T-helper 9 cell (primary cell): ENCODE results near the gene RPUSD1.
"Not testable (repeated sequence)": the region's sequence is repeated elsewhere in the genome, so short reads cannot be mapped to it uniquely, and the experiment has no call there.

Source experiments
- DNase-seq: peaks from one replicate; pipeline ENCODE4 v3.0.0-alpha.2; 2020

Gene RPUSD1

DNA sequence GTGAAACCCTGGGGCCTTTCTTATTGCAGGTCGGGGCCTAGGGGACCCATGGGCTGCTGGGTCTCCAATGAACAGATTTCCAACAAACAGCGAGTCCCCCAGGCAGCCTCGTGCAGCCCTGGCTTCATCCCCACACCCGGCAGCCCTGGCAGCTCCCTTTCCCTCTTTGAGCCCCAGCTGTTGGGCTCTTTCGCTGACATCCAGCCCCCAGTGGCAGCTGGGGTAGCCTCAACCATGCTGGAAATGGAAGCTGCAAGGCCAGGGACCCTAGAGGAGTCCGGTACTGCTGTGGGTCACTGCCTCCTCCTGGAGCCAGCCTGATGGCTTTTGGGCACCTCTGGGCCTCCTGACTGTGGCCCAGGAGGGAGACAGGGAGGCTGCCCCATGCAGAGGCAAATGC is 5.9 kb downstream of the RPUSD1 start:
- no peak for DNase-seq

DNA sequence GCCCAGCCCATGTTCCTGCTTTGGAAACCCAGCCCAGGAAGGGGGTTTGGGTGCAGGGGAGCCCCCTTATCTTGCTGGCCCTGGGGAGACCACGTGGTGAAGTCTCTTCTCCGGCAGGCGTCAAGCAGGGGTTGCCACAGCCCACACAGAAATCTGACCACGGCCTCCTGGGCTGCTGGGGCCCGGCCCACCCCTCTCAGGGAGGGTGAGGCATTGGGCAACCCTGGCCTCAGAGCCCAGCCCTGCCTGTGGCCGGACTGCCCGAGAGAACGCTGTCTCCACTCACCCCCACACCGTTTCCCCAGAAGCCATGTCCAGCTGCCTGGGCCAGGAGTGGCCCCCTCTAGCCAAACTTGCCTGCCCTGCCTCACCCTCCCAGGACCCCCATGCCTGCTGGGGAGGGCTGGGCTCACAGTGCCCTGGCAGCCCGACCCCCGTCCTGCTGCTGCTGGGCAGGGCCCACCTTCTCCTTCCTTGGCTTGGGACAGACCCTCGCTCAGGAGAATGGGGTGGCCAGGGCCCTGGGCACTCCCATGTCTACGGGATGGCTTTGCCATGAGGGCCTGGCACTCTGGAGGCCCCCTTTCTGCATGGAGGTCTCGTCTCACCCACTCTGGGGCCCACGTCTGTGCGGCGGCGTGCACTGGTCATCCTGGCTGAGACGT is 6.7 kb downstream of the RPUSD1 start:
- DNase-seq: no peak

DNA sequence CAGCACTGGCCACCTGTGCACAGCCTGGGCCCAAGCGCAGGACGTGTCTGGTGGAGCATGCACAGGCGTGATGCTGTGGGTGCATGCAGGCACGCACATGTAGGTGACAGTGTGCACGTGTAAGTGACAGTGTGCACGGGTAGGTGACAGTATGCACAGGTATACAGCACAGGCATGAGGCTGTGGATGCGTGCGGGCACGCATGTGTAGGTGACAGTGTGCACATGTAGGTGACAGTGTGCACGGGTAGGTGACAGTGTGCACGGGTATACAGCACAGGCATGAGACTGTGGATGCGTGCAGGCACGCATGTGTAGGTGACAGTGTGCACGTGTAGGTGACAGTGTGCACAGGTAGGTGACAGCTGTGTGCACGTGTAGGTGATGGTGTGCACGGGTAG is 7.9 kb downstream of the RPUSD1 start:
- no peak for DNase-seq

DNA sequence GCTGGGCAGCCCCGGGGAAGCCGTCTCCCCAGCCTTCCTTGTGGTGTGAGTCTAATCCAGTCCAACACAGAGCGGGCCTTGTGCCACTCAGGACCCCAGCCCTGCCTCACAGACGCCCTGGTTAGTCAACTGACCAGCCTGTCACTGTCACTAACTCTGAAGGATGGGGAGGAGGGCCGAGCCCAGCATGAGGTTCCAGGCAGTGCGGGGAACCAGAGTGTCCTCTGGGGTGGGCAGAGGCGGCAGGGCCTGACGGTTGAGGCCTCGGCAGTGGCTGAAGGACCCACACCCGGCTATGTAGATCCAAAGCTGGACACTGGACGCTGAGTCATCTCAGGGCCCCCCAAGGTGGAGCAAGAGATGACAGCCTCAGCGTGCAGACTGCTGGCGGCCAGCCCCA is 8.6 kb downstream of the RPUSD1 start:
- no peak for DNase-seq

DNA sequence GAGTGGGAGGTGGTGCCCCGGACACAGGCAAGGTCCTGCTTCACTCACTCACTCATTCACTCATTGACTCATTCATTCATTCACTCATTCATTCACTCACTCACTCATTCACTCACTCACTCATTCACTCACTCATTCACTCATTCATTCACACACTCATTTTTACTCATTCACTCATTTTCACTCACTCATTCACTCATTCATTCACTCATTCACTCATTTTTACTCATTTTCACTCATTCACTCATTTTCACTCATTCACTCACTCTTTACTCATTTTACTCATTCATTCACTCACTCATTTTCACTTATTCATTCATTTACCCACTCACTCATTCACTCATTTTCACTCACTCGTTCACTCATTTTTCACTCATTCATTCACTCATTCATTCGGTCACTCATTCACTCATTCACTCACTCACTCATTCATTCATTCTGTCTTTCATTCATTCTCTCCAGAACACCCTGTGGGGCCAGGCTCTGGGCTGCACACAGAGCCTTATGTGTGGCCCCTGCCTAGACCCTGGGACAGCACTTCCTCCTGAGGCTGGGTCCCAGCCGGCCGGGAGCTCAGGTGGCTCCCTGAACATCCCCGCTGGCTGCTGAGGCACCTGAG is 9.2 kb downstream of the RPUSD1 start:
- DNase-seq: no peak

DNA sequence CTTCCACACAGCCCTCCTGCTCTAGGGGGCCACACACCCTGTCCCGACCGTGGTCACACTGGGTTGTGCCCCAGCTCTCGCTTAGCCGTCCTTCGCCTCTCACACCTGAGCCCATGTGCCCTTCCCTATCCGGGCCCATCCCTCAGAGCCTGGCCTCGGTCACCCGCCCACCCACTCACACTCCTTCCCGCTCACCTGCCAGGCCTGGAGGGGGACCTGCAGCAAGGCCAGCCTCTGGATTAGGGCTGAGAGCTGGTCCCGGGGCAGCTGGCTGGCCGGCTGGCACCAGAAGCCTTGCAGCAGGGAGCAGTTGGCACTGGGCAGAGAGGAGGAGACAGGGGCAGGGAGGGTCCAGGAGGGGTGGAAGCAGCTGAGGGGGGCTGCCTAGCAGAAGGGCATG is 9.7 kb downstream of the RPUSD1 start:
- no peak for DNase-seq

DNA sequence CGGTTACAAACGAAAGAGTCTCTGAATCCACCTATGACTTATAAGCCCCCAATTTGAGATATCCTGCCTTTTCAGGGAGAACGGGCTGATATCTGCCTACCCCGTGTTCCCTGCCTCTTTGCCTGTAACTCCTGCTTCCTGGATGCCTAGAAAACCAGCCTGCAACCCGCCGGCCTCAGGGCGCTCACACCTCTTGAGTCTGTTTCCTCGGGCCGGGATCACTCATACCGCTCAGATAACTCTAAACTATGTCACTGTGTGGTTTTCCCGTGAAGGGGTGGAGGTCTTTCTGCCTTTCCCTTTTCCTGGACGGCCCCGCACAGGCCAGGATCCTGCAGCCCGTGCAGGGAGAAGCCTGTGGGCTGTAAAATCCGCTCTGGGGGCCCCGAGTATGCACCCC is 10.4 kb downstream of the RPUSD1 start:
- DNase-seq: no peak

DNA sequence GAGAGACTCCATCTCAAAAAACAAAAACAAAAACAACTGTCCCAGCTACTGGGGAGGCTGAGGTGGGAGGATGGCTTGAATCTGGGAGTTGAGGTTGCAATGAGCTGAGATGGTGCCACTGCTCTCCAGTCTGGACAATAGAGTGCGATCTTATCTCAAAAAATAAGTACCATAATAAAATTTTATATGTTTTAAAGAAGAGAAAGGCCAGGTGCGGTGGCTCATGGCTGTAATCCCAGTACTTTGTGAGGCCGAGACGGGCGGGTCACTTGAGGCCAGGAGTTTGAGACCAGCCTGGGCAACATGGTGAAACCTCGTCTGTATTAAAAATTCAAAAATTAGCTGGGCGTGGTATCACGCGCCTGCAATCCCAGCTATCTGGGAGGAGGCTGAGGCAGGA is 11.4 kb downstream of the RPUSD1 start:
- no peak for DNase-seq

DNA sequence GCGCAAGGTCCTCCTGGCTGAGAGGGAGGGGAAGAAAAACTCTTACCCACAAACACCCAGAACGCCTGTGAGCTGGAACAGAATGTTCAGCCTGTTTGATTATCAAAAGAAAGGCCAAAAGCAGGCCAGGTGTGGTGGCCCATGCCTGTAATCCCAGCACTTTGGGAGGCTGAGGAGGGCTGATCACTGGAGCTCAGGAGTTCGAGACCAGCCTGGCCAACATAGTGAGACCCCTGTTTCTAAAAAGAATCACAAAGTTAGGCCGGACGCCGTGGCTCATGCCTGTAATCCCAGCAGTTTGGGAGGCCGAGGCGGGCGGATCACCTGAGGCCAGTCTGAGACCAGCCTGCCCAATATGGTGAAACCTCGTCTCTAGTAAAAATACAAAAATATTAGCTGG is 11.9 kb downstream of the RPUSD1 start:
- not testable (repeated sequence) for DNase-seq

DNA sequence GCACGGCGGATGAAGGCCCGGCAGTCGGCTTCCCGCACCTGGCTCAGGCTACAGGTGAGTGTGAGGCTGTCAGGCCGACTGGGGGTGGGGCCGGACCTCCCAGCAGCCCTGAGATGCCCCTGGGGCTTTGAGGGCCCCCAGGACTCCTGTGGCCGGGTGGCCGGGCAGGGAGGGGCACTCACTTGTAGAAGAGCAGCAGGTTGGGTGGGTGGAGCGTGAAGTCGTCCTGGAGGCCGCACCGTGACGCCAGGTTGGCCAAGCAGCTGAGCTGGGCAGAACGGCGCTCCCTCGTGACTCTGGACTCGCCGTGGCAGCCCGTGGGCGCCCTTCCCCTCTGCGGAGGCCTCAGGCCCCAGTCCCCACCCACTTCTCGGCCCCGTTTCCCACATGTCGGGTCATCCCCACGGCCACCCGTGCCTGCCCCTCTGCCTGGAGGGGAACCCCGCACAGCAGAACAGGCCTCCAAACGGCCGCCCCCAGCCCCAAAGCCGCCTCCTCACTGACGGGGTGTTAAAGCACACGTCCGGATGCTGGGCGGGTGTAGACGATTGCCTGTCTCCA is 12.9 kb downstream of the RPUSD1 start:
- no peak for DNase-seq

DNA sequence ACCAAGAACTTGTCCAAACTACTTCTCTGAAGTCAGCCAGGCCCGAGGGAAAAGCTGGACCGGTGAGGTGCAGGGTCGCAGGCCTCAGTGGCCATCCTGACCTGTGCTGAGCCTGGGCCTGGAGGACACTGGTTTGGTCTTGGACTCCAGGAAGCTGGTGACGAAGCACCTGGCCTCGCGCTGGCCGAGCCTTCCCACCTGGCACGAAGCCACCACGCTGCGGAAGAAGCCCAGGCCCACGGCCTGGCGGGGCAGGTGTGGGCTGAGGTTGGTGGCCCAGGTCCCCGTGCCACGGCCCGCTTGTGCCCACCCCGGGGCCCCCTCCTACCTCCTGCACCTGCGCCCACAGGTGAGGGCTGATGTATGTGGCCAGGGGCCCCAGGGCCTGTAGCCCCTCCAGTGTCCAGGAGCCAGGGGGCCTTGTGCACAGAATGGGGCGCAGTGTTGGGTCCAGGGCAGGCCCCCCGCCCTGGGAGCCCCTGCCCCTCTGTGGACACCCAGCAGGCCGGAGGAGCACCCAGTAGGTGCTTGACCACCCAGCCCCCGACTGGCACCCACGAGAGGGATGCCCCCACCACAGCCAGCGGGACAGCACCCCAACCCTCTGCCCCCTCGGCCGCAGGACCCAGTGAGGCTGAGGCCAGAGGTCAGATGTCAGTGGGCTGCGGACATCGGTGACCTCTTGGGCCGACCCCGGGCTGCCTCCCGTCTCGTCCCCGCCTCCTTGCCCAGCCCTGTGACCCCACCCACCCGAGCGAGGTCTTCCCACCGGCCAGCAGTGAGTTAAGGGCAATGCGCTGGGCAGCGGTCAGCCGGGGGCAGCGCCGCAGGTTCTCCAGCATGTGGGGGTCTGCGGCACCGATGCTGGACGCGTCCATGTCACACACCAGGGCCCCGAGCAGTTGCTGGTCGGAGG is 13.8 kb downstream of the RPUSD1 start:
- no peak for DNase-seq

DNA sequence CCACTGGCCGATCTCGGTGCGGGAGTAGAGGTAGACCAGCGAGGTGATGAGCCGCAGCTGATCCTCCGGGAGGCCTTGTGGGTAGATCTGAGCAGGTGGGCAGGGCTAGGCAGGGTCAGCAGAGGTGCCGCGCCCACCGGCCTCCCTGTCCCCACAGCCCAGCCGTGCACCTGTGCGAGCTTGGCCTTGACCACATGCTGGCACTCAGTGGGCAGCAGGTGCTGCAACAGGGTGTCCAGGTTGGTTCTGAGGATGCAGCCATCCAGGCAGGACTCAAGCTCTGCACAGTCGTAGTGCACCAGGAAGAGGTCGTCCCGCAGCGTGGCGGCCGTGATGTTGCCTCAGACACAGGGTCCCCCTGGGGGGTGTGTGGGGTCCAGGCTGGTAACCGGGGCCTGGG is 15.2 kb downstream of the RPUSD1 start:
- DNase-seq: no peak

DNA sequence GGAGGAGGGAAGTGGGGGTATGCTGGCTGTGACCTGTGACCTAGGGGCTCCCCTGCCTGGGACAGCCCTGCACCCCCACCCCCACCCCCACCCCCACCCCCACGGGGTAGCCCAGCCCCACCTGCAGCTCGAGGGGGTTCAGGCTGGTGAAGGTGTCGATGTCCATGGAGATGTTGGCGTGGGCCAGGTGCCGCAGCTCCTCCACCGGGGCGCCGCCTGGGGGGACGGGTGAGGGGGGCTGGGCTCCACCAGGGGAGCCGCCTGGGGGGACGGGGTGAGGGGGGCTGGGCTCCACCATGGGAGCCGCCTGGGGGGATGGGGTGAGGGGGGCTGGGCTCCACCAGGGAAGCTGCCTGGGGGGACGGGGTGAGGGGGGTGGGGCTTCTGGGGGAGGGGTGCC is 17.8 kb downstream of the RPUSD1 start:
- no peak for DNase-seq

DNA sequence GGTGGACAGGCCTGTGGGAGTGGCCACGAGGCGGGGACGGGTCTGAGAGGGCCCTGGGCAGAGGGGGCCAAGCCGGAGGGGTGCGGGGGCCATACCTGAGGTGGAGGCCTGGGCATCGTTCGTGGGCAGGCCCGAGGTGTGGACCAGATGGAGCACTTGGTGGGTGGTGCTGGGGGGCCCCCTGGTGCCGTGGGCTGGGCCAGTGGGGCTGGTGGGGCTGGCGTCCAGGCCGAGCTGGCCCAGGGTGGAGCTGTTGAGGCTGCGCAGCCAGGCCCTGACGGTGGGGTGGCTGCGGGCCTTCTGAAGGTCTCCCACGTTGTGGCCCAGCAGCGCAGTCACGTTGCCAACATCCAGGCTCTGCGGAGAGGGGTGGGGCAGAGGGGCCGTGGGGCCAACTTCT is 18.2 kb downstream of the RPUSD1 start:
- DNase-seq: no peak

DNA sequence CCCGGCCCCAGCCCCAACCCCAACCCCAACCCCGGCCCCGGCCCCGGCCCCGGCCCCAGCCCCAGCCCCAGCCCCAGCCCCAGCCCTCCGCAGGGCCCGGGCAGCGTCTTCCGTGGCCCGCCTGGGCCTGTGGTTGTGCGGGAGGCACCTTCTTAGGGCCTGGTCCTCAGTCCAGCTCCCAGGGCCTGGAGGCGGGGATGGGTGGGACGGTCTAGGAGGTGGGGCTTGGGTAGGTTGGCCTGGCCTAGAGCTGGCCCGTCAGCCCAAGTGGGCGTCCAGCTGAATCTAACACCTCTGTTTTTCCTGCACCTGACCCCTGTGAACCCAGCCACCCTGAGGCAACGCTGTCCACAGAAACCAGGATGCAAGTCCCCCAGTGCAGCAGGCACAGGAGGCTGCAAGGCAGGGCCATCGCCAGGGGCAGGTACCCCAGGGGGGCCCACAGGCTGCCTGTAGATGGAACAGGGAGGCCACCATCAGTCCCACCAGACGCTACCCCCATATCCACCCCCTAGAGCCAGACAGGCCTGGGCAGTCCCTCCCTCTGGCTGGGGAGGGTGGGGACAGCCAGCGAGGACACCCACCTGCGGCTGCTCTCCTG is 18.9 kb downstream of the RPUSD1 start:
- no peak for DNase-seq

DNA sequence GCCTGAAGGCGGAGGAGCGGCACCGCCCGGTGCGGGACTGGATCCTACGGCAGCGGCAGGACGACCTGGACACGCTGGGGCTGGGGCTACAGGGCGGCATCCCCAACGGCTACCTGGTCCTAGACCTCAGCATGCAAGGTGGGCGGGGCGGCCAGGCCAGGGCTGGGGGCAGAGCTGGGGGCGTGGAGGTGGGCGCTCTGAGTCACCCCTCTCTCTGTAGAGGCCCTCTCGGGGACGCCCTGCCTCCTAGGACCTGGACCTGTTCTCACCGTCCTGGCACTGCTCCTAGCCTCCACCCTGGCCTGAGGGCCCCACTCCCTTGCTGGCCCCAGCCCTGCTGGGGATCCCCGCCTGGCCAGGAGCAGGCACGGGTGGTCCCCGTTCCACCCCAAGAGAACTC is 19.8 kb downstream of the RPUSD1 start:
- no peak for DNase-seq

DNA sequence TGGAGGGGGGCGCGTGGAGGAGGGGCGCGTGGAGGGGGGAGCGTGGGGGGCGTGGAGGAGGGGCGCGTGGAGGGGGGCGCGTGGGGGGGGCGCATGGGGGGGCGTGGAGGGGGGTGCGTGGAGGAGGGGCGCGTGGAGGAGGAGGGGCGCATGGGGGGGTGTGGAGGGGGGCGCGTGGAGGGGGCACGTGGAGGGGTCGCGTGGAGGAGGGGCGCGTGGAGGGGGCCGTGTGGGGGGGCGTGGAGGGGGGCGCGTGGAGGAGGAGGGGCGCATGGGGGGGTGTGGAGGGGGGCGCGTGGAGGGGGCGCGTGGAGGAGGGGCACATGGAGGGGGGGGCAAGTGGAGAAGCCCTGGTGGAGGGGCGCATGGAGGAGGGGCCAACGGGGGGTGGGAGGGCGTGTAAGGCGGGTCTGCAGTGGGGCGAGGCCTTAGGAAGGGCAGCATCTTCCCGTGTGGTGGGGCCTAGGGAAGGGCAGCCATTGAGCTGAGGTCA is 20.4 kb downstream of the RPUSD1 start:
- DNase-seq: no peak

DNA sequence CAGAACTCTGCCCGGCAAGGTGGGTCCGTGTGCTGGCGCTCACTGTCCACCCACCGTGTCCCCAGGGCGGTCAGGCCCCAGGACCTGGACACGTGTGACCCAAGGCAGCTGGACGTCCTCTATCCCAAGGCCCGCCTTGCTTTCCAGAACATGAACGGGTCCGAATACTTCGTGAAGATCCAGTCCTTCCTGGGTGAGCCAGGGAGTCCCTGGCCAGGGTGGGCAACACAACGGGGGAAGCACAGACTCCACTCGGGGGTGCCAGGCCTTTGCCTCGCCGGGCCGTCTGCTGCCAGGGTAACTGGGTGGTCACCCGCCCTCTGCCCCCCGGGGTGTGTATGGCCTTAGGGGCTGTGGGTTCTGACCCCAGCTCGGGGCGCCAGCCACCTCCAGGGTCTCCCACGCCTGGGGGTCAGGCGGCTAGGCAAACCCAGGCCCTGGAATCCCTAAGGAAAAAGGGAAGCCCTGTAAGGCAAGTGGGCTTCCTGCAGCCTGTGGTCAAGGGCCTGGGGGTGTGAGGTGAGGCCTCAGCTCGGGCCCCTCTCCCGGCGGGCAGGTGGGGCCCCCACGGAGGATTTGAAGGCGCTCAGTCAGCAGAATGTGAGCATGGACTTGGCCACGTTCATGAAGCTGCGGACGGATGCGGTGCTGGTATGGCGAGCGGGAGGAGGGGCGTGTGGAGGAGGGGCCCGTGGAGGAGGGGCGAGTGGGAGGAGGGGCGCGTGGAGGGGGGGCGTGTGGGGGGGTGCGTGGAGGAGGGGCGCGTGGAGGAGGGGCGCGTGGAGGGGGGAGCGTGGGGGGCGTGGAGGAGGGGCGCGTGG is 21.2 kb downstream of the RPUSD1 start:
- no peak for DNase-seq

DNA sequence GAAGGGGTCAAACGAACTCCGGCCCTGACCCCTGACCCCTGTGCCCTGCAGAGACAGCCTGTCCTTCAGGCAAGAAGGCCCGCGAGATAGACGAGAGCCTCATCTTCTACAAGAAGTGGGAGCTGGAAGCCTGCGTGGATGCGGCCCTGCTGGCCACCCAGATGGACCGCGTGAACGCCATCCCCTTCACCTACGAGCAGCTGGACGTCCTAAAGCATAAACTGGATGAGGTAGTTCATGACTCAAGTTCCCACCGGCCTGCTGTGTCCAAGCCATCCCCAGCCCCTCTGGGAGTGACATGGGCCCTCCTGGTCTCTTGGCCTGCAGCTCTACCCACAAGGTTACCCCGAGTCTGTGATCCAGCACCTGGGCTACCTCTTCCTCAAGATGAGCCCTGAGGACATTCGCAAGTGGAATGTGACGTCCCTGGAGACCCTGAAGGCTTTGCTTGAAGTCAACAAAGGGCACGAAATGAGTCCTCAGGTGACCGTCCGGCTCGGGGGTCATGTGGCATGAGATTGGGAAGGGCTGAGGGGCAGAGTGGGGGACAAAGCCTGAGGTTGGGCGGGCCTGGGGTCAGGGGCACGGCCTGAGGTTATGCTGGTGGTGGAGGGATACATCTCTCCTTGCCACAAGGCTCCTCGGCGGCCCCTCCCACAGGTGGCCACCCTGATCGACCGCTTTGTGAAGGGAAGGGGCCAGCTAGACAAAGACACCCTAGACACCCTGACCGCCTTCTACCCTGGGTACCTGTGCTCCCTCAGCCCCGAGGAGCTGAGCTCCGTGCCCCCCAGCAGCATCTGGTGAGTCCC is 22.0 kb downstream of the RPUSD1 start:
- no peak for DNase-seq

DNA sequence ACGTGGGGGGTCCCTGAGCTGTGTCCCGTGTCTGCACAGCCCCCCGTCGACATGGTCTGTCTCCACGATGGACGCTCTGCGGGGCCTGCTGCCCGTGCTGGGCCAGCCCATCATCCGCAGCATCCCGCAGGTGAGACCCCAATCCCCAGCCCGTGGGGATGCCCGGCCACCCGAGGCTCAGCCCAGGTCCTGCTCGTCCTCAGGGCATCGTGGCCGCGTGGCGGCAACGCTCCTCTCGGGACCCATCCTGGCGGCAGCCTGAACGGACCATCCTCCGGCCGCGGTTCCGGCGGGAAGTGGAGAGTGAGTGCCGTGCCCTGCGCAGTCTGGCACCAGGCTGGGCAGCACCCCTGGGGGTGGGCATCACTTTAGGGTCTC is 22.7 kb downstream of the RPUSD1 start:
- DNase-seq: no peak

DNA sequence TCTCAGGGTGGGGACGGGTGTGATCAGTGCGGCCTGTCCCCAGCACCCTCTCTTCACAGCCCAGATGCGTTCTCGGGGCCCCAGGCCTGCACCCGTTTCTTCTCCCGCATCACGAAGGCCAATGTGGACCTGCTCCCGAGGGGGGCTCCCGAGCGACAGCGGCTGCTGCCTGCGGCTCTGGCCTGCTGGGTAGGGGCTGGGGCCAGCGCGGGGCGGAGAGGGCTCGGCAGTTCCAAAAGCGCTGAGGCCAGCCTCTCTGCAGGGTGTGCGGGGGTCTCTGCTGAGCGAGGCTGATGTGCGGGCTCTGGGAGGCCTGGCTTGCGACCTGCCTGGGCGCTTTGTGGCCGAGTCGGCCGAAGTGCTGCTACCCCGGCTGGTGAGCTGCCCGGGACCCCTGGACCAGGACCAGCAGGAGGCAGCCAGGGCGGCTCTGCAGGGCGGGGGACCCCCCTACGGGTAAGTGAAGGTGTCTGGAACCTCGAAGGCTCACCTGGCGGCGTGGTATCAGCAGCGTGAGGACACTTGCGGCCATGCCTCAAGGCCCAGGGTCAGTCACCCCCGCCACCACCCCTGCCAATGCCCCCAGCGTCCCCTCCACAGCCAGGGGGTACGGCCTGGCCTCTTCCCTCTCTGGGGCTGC is 23.2 kb downstream of the RPUSD1 start:
- no peak for DNase-seq
